Endothelial cell of umbilical vein (primary cell): ENCODE measurements around the gene RASSF10. TPM values are rescaled to one million over a fixed set of nuclear protein-coding genes. Genes with fewer than 3 reads are reported as not detected.

Source experiments
- BruUV-seq: library from RNA; stranded (reverse); fragments of 400-500 nt; replicated peaks from 2 replicates; lab custom pipeline; 2021; lab: Mats Ljungman, UMichigan
- CTCF ChIA-PET: fragments of 300-600, 350-600 bp; sonication (Branson Sonifier 250); formaldehyde crosslinking; loops from one replicate; lab custom pipeline; 2021; ENCODE audit warnings: antibody characterized with exemption, inconsistent platforms; lab: Charles Lee
- POLR2A ChIA-PET: fragments of 300-600, 350-600 bp; sonication (Branson Sonifier 250); formaldehyde crosslinking; loops from one replicate; lab custom pipeline; 2021; ENCODE audit warnings: antibody characterized with exemption, inconsistent platforms; lab: Charles Lee
- DNase-seq: peaks from one replicate; pipeline ENCODE4 v3.0.0-alpha.2; 2011; ENCODE audit warnings: low read depth, low spot score
- FAIRE-seq: peaks from 2 replicates; lab custom pipeline; 2011; peaks lifted over from hg19 to GRCh38; lab: Jason Lieb, UNC
- H2AFZ ChIP-seq: 2 replicates; pipeline ENCODE4 v1.6.0; 2012; ENCODE audit warnings: low read depth, low read length, control low read depth, inconsistent platforms
- H3K27ac ChIP-seq: 2 replicates; pipeline ENCODE4 v1.5.1; 2011; ENCODE audit warnings: low read depth, mild to moderate bottlenecking, control low read depth, low read length, moderate library complexity; ENCODE audit not compliant: insufficient read depth
- H3K27me3 ChIP-seq, 2 experiments: 2 replicates each; pipeline versions ENCODE4 v1.6.0 to v1.6.1; 2011; ENCODE audit warnings: low read length in 2 of 2, mixed read lengths in 1 of 2; ENCODE audit not compliant: control insufficient read depth in 2 of 2, insufficient read depth in 2 of 2
- H3K36me3 ChIP-seq, 2 experiments: 2 replicates in 1 of 2; 3 replicates in 1 of 2; pipeline ENCODE4 v1.5.1; 2011; ENCODE audit warnings: low read length in 2 of 2, mild to moderate bottlenecking in 1 of 2, moderate library complexity in 1 of 2; ENCODE audit not compliant: control insufficient read depth in 2 of 2, insufficient read depth in 2 of 2; ENCODE audit errors: extremely low read depth in 1 of 2
- H3K4me1 ChIP-seq: 3 replicates; pipeline ENCODE4 v1.5.1; 2011; ENCODE audit warnings: mild to moderate bottlenecking, low read length; ENCODE audit not compliant: control insufficient read depth, insufficient read depth; ENCODE audit errors: extremely low read depth
- H3K4me2 ChIP-seq: 2 replicates; pipeline ENCODE4 v1.6.1; 2011; ENCODE audit warnings: low read length, control low read depth, mixed read lengths; ENCODE audit not compliant: insufficient read depth
- H3K4me3 ChIP-seq, 3 experiments: fragments of 200-600 bp in 1 of 3; sonication (generic), shearing (Covaris generic) in 1 of 3; replicated peaks in 1 of 3; 2 replicates each; pipeline ENCODE4 v1.5.1; 2011 to 2016; ENCODE audit warnings: control low read depth in 3 of 3, low read length in 3 of 3, mild to moderate bottlenecking in 2 of 3, inconsistent platforms in 1 of 3, low read depth in 1 of 3, moderate library complexity in 1 of 3; ENCODE audit not compliant: insufficient read depth in 1 of 3
- H3K79me2 ChIP-seq: 2 replicates; pipeline ENCODE4 v1.6.0; 2012; ENCODE audit warnings: low read length, inconsistent platforms; ENCODE audit not compliant: control insufficient read depth, insufficient read depth
- H3K9ac ChIP-seq: replicated peaks from 2 replicates; pipeline ENCODE3; 2011; ENCODE audit warnings: low read length, control low read depth; ENCODE audit not compliant: insufficient read depth; ENCODE audit errors: extremely low read depth
- H3K9me1 ChIP-seq: replicated peaks from 3 replicates; pipeline ENCODE4 v1.6.0; 2011; ENCODE audit warnings: mild to moderate bottlenecking, low read length; ENCODE audit not compliant: control insufficient read depth, insufficient read depth; ENCODE audit errors: extremely low read depth
- H3K9me3 ChIP-seq: replicated peaks from 2 replicates; pipeline ENCODE4 v1.5.1; 2012; ENCODE audit warnings: low read length, inconsistent platforms; ENCODE audit not compliant: control insufficient read depth, insufficient read depth
- H4K20me1 ChIP-seq: replicated peaks from 2 replicates; pipeline ENCODE3; 2011; ENCODE audit warnings: mild to moderate bottlenecking, low read length; ENCODE audit not compliant: control insufficient read depth, insufficient read depth; ENCODE audit errors: extremely low read depth
- CTCF ChIP-seq, 2 donors: IDR thresholded peaks; 1 replicate in 1 of 2; 2 replicates in 1 of 2; pipeline ENCODE4 v1.5.1; 2011; ENCODE audit warnings: low read length in 2 of 2, mild to moderate bottlenecking in 2 of 2, moderate library complexity in 2 of 2, control low read depth in 1 of 2, inconsistent platforms in 1 of 2, low read depth in 1 of 2; ENCODE audit not compliant: insufficient read depth in 1 of 2; ENCODE audit errors: extremely low read depth in 1 of 2
- EZH2 ChIP-seq: IDR thresholded peaks from 2 replicates; pipeline ENCODE4 v1.6.1; 2012; ENCODE audit warnings: borderline replicate concordance, low read depth, mild to moderate bottlenecking, moderate library complexity, low read length, inconsistent platforms; ENCODE audit not compliant: severe bottlenecking
- FOS ChIP-seq: IDR thresholded peaks from 2 replicates; pipeline ENCODE4 v1.6.1; 2011; ENCODE audit warnings: mild to moderate bottlenecking, low read length, moderate library complexity, borderline replicate concordance; ENCODE audit not compliant: insufficient read depth
- GATA2 ChIP-seq: IDR thresholded peaks from 2 replicates; pipeline ENCODE4 v1.7.0; 2011; ENCODE audit warnings: low read depth, mild to moderate bottlenecking, moderate library complexity, mixed read lengths, low read length; ENCODE audit not compliant: insufficient read length, insufficient read depth
- JUN ChIP-seq: IDR thresholded peaks from 2 replicates; pipeline ENCODE4 v1.6.1; 2011; ENCODE audit warnings: borderline replicate concordance, low read depth; ENCODE audit not compliant: insufficient read length, insufficient read depth
- MAX ChIP-seq: IDR thresholded peaks from 2 replicates; pipeline ENCODE4 v1.6.1; 2011; ENCODE audit not compliant: insufficient read depth, insufficient read length
- MYC ChIP-seq: IDR thresholded peaks from one replicate; pipeline ENCODE4 v1.6.1; 2011; ENCODE audit warnings: mild to moderate bottlenecking, low read depth, low read length
- POLR2A ChIP-seq: IDR thresholded peaks from 2 replicates; pipeline ENCODE4 v1.6.1; 2012; ENCODE audit warnings: low read depth, mild to moderate bottlenecking, control low read depth, low read length
- POLR2AphosphoS5 ChIP-seq: IDR thresholded peaks from 2 replicates; pipeline ENCODE4 v1.6.1; 2012; ENCODE audit warnings: low read depth, mild to moderate bottlenecking, control low read depth, low read length, moderate library complexity; ENCODE audit not compliant: insufficient read depth
- dilution Hi-C: fragments of 300-500 bp; cut with MboI; formaldehyde crosslinking; loops from one replicate; pipeline ENCODE4 v1.15.0; 2019; ENCODE audit warnings: low sequenced_read_pairs; ENCODE audit not compliant: extremely low pct_ligation_motif_present
- intact Hi-C: fragments of 100-400 bp; cut with micrococcal nuclease; formaldehyde crosslinking; loops from one replicate; pipeline ENCODE4 v1.10.0; 2022
- polyA plus RNA-seq, 4 experiments: library from polyadenylated mRNA; depleted of rRNA in 3 of 4; stranded (reverse) in 3 of 4; unstranded in 1 of 4; fragments of >200 nt; gene quantifications; 2 replicates each; pipeline versions ENCODE4 v1.2.1 to v1.2.3, GENCODE V29; 2011 to 2012; ENCODE audit warnings: missing spikeins in 1 of 4
- total RNA-seq: library from RNA; stranded (reverse); gene quantifications from 2 replicates; pipeline ENCODE4 v1.2.3, GENCODE V29; 2021

Gene RASSF10
- total and polyA plus RNA-seq, 2 donors (not counting 3 experiments of a cell fraction or from before 2014, with no cell fraction given) = 0.03 TPM; not detected in 1

- dilution Hi-C loops = no loop called here
- no peak for TF ChIP-seq MYC
- no peak for TF ChIP-seq MAX
- TF ChIP-seq CTCF (IDR thresholded peaks at IDR 0.05; ENCODE audit: extremely low read depth in 1 of 2, insufficient read depth in 1 of 2, low read depth in 1 of 2, low read length in 2 of 2) = no peak
- no peak for TF ChIP-seq EZH2
- no peak for TF ChIP-seq JUN
- no peak for TF ChIP-seq POLR2AphosphoS5
- no peak for TF ChIP-seq GATA2
- TF ChIP-seq FOS = no peak
- no peak for TF ChIP-seq POLR2A
- peak; percentile 26 for DNase-seq
Observed at GRCh38 chr11:13030857-13031256, 21.7 kb downstream of the RASSF10 start.

More at GRCh38 chr11:13030857-13031256, 21.7 kb downstream of the RASSF10 start:
- no peaks in the 10 kb centered on the region for H3K36me3 ChIP-seq
- H3K27me3 ChIP-seq = peaks cover 19 to 30% of the 10 kb centered on the region in 2 experiments
- intact Hi-C loops = no loop called here
- no peak overlapping the region for H3K4me2 ChIP-seq
- H3K4me3 ChIP-seq = no peak overlapping the region
- no peak overlapping the region for H2AFZ ChIP-seq
- no TSS peak for BruUV-seq
- H3K27ac ChIP-seq = no peak overlapping the region
- H3K9me1 ChIP-seq = no peaks in the 10 kb centered on the region
- ChIA-PET POLR2A (no interaction called here), CTCF (interaction anchor here (0.9 kb wide), 1 partner anchor 110 kb away, joined by 3 read pairs; no protein-coding TSS in a partner anchor)
- no peak for FAIRE-seq
- H3K9me3 ChIP-seq = no peaks in the 10 kb centered on the region
- H3K4me1 ChIP-seq = no peaks in the 10 kb centered on the region
- no peaks in the 10 kb centered on the region for H3K79me2 ChIP-seq
- H3K9ac ChIP-seq = no peak overlapping the region
- H4K20me1 ChIP-seq = no peaks in the 10 kb centered on the region
